B cell (primary cell): ENCODE measurements around the gene NUAK2. TPM values are rescaled to one million over a fixed set of nuclear protein-coding genes. Genes with fewer than 3 reads are reported as not detected.

Source experiments
- ATAC-seq: fragments of 200-7000 bp; cut with Tn5 transposase; one replicate; pipeline ENCODE4 v1.10.0; 2021; ENCODE audit warnings: low read depth, mild to moderate bottlenecking, moderate number of reproducible peaks, moderate library complexity
- CTCF ChIA-PET: fragments of 350-600 bp; sonication (Branson Sonifier 250); formaldehyde crosslinking; loops from one replicate; lab custom pipeline; 2021; ENCODE audit warnings: antibody characterized with exemption, inconsistent platforms; lab: Charles Lee
- POLR2A ChIA-PET: fragments of 350-600 bp; sonication (Branson Sonifier 250); formaldehyde crosslinking; loops from one replicate; lab custom pipeline; 2021; ENCODE audit warnings: antibody characterized with exemption; lab: Charles Lee
- DNase-seq: peaks from one replicate; pipeline ENCODE4 v3.0.0; 2013
- H2AFZ ChIP-seq: 2 replicates; pipeline ENCODE4 v1.6.1; 2012; ENCODE audit warnings: mild to moderate bottlenecking, low read depth, low read length; ENCODE audit not compliant: insufficient read depth, poor library complexity, severe bottlenecking
- H3K27ac ChIP-seq, 2 donors: 1 replicate in 1 of 2; 2 replicates in 1 of 2; pipeline ENCODE4 v1.5.1; 2012 to 2013; ENCODE audit warnings: low read length in 2 of 2, mild to moderate bottlenecking in 2 of 2, moderate library complexity in 1 of 2
- H3K27me3 ChIP-seq, 4 experiments: fragments of 200-600 bp in 1 of 4; sonication (generic) in 1 of 4; replicated peaks in 1 of 4; 1 replicate in 2 of 4; 2 replicates in 2 of 4; pipeline versions ENCODE4 v1.6.1 to v1.7.0; 2013 to 2016; ENCODE audit warnings: low read length in 3 of 4, mild to moderate bottlenecking in 2 of 4, mixed read lengths in 1 of 4, moderate library complexity in 1 of 4; ENCODE audit not compliant: insufficient read depth in 4 of 4, control insufficient read depth in 3 of 4; ENCODE audit errors: control extremely low read depth in 1 of 4
- H3K36me3 ChIP-seq, 2 experiments: replicated peaks in 1 of 2; 1 replicate in 1 of 2; 2 replicates in 1 of 2; pipeline versions ENCODE4 v1.6.1 to v1.7.1; 2013; ENCODE audit warnings: low read length in 1 of 2; ENCODE audit not compliant: insufficient read depth in 2 of 2, control insufficient read depth in 1 of 2; ENCODE audit errors: control extremely low read depth in 1 of 2, extremely low read depth in 1 of 2
- H3K4me1 ChIP-seq, 2 donors: fragments of 200-600 bp in 1 of 2; sonication (generic) in 1 of 2; 1 replicate in 1 of 2; 2 replicates in 1 of 2; pipeline versions ENCODE4 v1.5.1 to v1.6.1; 2013 to 2017; ENCODE audit warnings: low read length in 2 of 2; ENCODE audit not compliant: control insufficient read depth in 2 of 2, insufficient read depth in 2 of 2
- H3K4me2 ChIP-seq: replicated peaks from 2 replicates; pipeline ENCODE3; 2012; ENCODE audit warnings: mild to moderate bottlenecking, low read depth, low read length; ENCODE audit not compliant: poor library complexity, severe bottlenecking
- H3K4me3 ChIP-seq, 5 experiments: fragments of 200-600 bp in 1 of 5; sonication (generic) in 1 of 5; 1 replicate in 3 of 5; 2 replicates in 2 of 5; pipeline versions ENCODE4 v1.5.1 to v1.7.0; 2011 to 2016; ENCODE audit warnings: low read length in 4 of 5, mild to moderate bottlenecking in 4 of 5, low read depth in 2 of 5, control low read depth in 1 of 5, moderate library complexity in 1 of 5; ENCODE audit not compliant: insufficient read depth in 1 of 5; ENCODE audit errors: control extremely low read depth in 1 of 5, extremely low read depth in 1 of 5
- H3K79me2 ChIP-seq: fragments of 200-600 bp; sonication (generic); one replicate; pipeline ENCODE4 v1.6.0; 2016; ENCODE audit warnings: low read length; ENCODE audit not compliant: control insufficient read depth, insufficient read depth
- H3K9ac ChIP-seq: fragments of 200-600 bp; sonication (generic); 2 replicates; pipeline ENCODE4 v1.6.1; 2017; ENCODE audit warnings: mild to moderate bottlenecking, low read length, moderate library complexity
- H3K9me3 ChIP-seq, 3 donors: one replicate each; pipeline versions ENCODE4 v1.6.1 to v1.7.1; 2013; ENCODE audit warnings: low read length in 2 of 3; ENCODE audit not compliant: control insufficient read depth in 2 of 3, insufficient read depth in 1 of 3; ENCODE audit errors: control extremely low read depth in 1 of 3
- H4K20me1 ChIP-seq: 2 replicates; pipeline ENCODE4 v1.6.0; 2012; ENCODE audit warnings: mild to moderate bottlenecking, low read length; ENCODE audit not compliant: insufficient read depth, control insufficient read depth, poor library complexity, severe bottlenecking
- H3K27ac Mint-ChIP-seq: one replicate; pipeline ENCODE4 v1.8.0; 2021; ENCODE audit warnings: mixed read lengths
- H3K27me3 Mint-ChIP-seq: one replicate; pipeline ENCODE4 v1.8.0; 2021; ENCODE audit warnings: mixed read lengths
- H3K4me1 Mint-ChIP-seq: one replicate; pipeline ENCODE4 v1.8.0; 2021; ENCODE audit warnings: mixed read lengths
- H3K4me3 Mint-ChIP-seq: one replicate; pipeline ENCODE4 v1.8.0; 2021; ENCODE audit warnings: mixed read lengths
- H3K9me3 Mint-ChIP-seq: one replicate; pipeline ENCODE4 v1.8.0; 2022; ENCODE audit warnings: mixed read lengths; ENCODE audit not compliant: insufficient read depth
- EZH2 ChIP-seq: IDR thresholded peaks from 2 replicates; pipeline ENCODE4 v1.6.1; 2012; ENCODE audit warnings: borderline replicate concordance, low read depth, mild to moderate bottlenecking, moderate library complexity, low read length; ENCODE audit not compliant: insufficient read depth, poor library complexity, severe bottlenecking
- WGBS: methylation state at CpG from one replicate; pipeline ENCODE4 v1.1.5; 2013; ENCODE audit warnings: missing lambda C conversion rate; ENCODE audit not compliant: insufficient coverage; 5-methylcytosine and 5-hydroxymethylcytosine counted together
- intact Hi-C: fragments of 100-400 bp; cut with micrococcal nuclease; formaldehyde crosslinking; loops from one replicate; pipeline ENCODE4 v1.10.0; 2022
- polyA plus RNA-seq: library from polyadenylated mRNA; depleted of rRNA; stranded (reverse); fragments of >200 nt; gene quantifications from 2 replicates; pipeline ENCODE4 v1.2.3, GENCODE V29; 2012
- total RNA-seq, 2 donors: library from RNA; stranded (reverse); fragments of 120-200 nt in 1 of 2; gene quantifications; 1 replicate in 1 of 2; 2 replicates in 1 of 2; pipeline versions ENCODE4 v1.2.3 to v1.2.4, GENCODE V29; 2013 to 2022
- TF ChIP-seq, protein P1 (sequence below): fragments of 200-600 bp; IDR thresholded peaks from one replicate; pipeline ENCODE4 v1.8.0; 2022; ENCODE audit warnings: antibody characterized with exemption, mild to moderate bottlenecking

NUAK2 gene
- total and polyA plus RNA-seq, 2 donors (not counting 1 experiment from before 2014, with no cell fraction given): 37.9 to 102 TPM

DNA sequence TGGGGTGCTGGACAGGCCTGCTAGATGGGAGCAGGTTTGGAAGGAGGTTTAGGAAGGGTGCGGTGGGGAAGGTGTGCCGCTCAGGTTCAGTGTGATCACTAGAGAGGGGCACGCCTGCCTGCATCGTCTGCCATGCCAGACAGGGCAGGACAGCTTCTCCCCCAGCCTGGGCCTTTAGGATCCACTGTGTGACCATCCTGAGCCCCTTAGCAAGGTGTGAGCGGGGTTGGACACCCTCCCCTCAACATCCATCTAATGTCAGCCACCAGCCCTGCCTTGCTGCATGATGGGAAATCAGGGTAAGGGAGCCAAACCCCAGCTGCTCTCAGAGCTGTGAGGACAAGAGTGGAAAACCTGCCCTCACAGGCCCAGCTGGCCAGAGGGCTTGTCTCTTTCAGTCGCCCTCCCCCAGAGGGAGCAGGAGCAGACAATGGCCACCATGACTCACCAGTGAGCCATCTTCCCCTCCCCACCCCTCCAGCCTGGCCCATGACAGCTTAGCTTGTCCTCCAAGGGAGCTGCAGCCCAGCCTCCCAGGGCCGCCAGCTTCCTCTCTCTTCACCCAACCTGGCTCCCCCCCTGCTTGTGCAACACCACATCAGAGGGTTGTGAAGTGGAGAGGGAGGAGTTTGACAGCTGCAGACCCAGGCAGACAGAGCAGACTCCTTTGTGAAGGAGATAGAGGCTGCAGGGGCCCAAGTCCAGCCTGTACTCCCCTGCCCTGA is 37.0 kb downstream of the NUAK2 start:
- no peaks in the 10 kb centered on the region for H3K27me3 Mint-ChIP-seq
- peaks cover 82% of the 10 kb centered on the region for H3K4me1 Mint-ChIP-seq
- WGBS: 76% methylated on average over 5 of the region's 7 CpGs
- intact Hi-C loops: loop anchor here (1.0 to 10.0 kb wide), 4 partner anchors 9 to 1997 kb away; partner anchors contain the start of gene RHEX
- H3K4me1 ChIP-seq: peaks cover 90 to 95% of the 10 kb centered on the region in 2 donors
- peak overlapping the region; percentile 82 for H3K4me2 ChIP-seq
- ATAC-seq (peak; percentile 48), DNase-seq (peak; percentile 82)
- H3K4me3 Mint-ChIP-seq: peak overlapping the region; percentile 74
- H3K27ac Mint-ChIP-seq: peak overlapping the region; percentile 92
- ChIA-PET POLR2A (interaction anchor here (0.5 to 9.8 kb wide), 7 partner anchors 8 to 1399 kb away, joined by 3 to 372 read pairs (median 7); partner anchors contain the start of gene NUAK2), CTCF (interaction anchor here (0.8 to 56.6 kb wide), 8 partner anchors 10 to 307 kb away, joined by 3 to 2421 read pairs (median 8); partner anchors contain the start of gene NUAK2)
- H3K27ac ChIP-seq: peak overlapping the region; percentile 94
- TF ChIP-seq, protein P1, sequence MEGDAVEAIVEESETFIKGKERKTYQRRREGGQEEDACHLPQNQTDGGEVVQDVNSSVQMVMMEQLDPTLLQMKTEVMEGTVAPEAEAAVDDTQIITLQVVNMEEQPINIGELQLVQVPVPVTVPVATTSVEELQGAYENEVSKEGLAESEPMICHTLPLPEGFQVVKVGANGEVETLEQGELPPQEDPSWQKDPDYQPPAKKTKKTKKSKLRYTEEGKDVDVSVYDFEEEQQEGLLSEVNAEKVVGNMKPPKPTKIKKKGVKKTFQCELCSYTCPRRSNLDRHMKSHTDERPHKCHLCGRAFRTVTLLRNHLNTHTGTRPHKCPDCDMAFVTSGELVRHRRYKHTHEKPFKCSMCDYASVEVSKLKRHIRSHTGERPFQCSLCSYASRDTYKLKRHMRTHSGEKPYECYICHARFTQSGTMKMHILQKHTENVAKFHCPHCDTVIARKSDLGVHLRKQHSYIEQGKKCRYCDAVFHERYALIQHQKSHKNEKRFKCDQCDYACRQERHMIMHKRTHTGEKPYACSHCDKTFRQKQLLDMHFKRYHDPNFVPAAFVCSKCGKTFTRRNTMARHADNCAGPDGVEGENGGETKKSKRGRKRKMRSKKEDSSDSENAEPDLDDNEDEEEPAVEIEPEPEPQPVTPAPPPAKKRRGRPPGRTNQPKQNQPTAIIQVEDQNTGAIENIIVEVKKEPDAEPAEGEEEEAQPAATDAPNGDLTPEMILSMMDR: no peak
- TF ChIP-seq EZH2: no peak
- H2AFZ ChIP-seq: peak overlapping the region; percentile 45
- peak overlapping the region in 3 of 5 experiments; percentile 13 to 47 (median 29) for H3K4me3 ChIP-seq
- no peaks in the 10 kb centered on the region for H3K36me3 ChIP-seq
- H3K9me3 Mint-ChIP-seq: no peaks in the 10 kb centered on the region
- peak overlapping the region; percentile 49 for H3K9ac ChIP-seq
- no peaks in the 10 kb centered on the region for H4K20me1 ChIP-seq
- H3K9me3 ChIP-seq: no peaks in the 10 kb centered on the region
- H3K79me2 ChIP-seq: peaks cover 23% of the 10 kb centered on the region
- H3K27me3 ChIP-seq: no peaks in the 10 kb centered on the region
